GM23248 (cell line): ENCODE measurements around the gene NIPA2.

Experiments
- EZH2 ChIP-seq: fragments of 200-600 bp; sonication (generic); IDR thresholded peaks from 2 replicates; pipeline ENCODE4 v1.6.1; 2018; ENCODE audit warnings: antibody characterized with exemption, mild to moderate bottlenecking; ENCODE audit not compliant: insufficient read depth, poor library complexity, severe bottlenecking
- EZH2phosphoT487 ChIP-seq: fragments of 200-600 bp; sonication (generic); IDR thresholded peaks from 2 replicates; pipeline ENCODE4 v1.6.1; 2018; ENCODE audit warnings: antibody characterized with exemption, moderate library complexity, mild to moderate bottlenecking, low read depth; ENCODE audit not compliant: insufficient read depth

DNA sequence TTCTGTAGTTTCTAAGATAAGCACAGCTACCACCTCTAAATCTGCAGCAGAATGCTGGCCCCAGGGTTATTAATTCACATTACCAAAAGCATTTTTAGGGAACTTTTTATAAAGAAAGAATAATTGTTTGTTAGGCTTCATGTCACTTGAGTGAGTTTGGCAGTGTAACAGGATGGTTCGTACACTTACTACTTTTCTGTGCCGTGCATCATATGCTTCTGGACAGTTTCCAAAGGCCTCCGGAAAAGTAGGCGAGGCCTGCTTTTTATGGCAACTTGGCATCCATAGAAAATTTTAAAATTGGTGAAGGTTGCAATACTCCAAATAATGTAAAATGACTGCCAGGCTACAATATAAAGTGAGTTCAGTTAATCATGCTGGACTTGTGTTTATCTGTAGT, 30.0 kb downstream of the NIPA2 start:
- TF ChIP-seq EZH2 (no peak), EZH2phosphoT487 (no peak)
